HG03571 (cell line): ENCODE results near the gene DCST2.
A peak's percentile ranks its signal among the peaks of the same experiment; 100 is the strongest.

Source experiments
- ATAC-seq: cut with Tn5 transposase; IDR thresholded peaks from one replicate; pipeline ENCODE4 v1.9.1; 2021; ENCODE audit not compliant: unreplicated experiment

Gene DCST2

DNA sequence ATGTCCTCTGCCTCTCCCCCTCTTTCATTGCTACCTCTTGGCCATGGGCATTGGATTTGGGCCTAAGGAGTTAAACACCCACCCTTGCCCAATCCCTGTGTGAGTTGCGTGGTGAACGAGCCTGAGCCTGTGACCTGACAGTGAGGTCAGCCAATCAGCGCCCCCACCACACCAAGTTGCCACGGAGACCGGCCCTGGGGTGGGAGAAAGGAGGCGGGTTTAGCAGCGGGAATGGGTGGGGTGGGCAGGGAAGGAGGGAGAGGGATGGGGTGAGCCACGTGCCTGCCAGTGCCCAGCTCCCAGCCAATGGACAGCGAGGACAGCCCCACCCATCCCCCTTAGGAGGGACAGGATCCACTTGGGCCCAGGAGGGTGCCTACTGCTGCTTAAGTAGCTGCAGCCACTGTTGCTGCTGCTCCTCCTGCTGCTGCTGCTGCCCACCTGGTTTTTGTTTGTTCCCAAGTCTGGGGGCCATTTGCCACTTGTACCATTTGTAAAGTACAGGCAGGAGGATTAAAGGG is 21.5 kb downstream of the DCST2 start:
- no peak for ATAC-seq

DNA sequence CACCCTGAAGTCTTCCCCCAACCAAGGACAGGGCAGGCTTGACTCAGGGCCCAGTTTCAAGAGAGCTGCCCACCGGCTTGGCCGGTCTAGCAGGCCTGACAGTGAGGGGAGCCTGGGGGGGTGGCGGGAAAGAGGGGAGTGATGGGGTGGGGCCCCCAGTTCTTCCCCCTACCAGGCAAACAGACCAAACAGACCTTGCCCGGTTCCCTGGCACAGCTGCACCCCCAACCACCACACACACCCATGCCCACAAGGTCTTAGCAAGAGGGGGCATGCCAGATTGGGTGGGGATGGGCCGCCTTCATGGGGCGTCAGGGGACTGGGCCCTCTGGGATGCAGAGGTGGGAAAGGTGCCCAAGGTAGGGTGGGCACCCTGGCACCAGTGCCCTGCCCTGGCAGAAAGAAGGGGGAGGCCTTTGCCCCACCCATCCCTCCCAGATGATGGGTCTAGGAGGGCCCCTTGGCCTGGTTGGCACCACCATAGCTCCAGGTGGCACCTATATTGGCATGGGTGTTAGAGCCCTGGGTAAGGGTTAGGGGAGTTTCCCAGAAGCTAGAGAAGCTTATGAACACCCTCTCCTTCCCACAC is 22.1 kb downstream of the DCST2 start:
- no peak for ATAC-seq

DNA sequence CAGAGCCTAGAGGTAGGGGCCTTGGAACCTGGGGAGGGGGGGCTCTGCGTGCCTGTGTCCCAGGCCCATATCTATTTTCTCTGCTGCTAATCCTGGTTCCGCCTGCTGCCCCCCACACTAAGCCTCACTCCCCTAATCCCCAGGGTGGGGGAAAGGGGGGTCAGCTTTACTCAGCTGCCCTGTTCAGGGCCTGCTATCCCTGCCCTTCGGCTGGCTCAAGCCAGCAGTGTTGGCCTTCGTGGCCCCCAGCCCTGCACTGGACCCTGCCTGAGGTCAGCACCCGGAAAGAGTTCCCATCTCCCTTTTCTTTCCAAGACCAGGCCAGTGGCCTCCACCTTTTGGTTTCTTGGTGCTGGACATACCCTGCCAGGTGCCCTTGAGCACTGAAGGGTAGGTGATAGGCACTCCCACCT is 22.6 kb downstream of the DCST2 start:
- no peak for ATAC-seq

DNA sequence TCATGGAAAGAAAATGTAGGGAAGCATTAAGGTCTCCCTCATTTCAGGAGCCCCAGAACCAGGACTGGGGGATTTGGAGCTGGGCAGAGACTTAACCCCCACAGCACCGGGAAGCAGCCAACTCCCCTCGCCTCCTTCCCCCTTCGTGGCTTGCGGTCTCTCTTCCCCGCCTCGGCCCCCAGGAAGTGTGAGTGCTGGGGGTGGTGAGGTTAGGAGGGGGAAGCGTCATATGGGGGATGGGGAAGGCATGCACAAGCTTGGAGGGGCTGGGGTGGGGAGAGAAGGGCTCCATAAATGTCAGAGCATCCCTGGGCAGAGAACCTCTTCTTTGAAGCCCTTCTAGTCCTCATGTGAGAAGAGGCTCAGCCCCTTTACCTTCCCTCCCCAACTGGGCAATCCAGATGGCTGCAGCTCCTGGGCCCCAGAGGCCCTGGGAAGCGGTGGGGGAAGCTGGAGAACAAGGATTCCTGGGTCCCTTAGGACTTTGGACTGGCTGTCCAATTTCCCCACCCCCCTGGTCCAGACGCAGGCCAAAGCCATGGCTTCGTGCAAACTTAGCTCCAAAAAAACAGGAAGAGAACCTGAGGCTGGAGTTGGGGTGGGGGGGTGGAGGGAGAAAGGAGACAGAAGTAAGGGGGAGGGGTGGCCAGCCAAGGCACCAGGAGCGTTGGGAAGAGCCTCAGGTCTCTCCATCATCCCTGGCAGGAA is 23.2 kb downstream of the DCST2 start:
- ATAC-seq = no peak

DNA sequence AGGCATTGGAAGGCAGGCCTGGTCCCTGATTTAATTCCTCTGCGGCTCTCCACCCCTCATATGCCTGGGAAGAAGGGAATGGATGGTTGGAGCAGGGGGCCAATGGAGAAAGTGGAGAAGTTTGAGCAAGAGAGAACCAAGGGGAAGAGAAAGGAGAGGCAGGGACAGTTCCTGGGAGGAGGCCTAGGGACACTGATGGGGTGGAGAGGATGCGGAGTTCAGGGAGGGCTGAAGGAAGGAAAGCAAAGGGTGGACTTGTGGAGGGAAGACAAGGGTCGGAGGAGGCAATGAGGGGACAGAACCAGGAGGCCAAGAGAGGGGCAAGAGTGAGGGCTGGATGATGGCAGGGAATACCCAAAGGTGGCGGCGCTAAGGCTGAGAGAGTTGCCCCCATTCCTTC is 23.8 kb downstream of the DCST2 start:
- no peak for ATAC-seq

DNA sequence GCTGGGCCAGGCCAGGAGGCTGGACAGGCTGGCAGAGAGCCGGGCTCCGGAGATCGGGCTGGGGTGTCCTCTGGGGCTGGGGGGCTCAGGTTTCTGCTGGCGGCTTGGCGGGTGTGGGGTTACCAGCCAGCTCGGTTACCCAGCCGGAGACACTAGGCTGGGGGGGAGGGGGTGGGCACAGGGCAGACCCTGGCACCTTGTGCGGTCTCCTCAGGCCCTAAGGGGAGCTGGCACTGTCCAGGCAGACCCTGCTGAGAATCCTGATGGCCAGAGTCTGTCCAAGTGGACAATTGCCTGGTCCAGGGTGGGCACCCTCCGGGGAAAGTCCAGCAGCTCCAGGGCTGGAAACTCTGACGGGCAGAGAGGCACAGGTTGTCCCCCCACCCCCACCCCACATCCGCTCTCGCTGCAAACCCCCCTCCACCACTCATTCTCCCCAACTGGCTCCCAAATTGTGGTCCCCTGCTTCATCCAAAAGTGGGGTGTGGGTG is 24.3 kb downstream of the DCST2 start:
- ATAC-seq = no peak

DNA sequence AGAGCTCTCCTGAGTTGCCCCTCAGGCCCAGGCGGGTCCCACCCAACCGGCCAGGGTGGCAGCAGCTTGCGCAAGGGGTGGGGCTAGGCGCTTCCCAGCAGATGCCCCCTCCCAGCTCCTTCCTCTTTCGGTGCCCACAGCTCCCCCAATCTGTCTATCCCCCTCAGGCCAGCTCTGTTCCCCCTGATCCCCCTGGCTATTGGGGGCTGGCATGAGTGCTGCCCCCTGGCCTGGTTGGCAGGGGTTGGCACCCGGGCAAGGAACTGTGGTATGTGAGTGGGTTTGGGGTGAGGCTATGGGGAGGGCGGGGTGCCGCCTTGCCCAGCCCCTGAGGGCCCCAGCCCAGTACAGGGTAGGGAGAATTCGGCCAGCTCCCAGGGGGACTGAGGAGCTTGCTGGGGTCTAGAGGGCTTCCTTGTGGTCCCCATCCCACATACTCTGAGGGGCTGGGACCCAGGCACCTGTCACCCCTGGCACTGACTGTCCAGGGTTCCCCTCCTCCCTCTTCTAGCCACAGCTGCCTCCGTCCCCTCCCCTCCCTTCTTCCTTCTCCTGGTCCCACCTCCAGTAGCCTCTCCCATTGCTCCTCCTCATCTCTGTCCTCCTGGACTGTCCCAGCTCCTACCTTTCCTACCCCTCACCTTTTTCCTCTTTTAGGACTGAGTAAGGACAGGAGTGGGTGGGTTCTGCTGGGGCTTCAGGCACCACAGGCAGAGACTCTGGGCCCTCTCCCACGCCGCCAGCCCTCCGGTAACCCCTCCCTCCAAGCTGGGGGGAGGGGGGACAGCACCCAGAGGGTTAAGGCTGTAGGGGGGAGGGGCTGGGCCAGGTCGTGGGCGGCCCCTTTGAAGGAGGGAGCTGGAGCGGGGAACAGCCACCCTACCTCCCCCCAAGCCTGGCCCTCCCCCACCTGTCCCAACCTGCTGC is 25.3 kb downstream of the DCST2 start:
- no peak for ATAC-seq

DNA sequence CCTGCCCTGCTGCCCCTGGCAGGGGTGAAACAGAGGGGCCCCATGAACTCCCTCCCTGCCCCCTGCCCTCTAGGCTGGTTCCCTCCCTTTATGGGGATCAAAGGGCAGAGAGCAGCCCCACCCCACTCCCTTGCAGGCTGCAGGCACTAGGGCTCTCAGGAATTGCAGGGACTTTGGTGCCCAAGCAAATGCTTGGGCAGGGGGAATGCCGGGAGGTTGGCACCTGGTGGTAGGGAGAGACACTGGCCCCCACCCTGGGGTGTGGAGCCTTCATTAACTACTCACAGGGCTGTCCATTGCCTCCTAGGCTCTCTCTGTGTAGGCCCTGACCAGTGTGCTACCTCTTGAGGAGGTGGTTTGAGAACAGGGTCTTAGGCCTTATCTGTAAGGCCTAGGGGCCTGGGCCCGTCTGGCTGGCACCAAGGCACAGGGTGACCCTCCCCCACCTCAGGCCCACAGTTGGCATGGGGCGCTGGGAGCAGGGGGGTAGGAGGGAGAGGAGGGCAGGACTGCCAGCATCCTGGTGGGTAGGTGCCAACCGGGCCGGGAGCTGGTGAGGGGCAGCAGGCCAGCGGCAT is 26.2 kb downstream of the DCST2 start:
- ATAC-seq = no peak

DNA sequence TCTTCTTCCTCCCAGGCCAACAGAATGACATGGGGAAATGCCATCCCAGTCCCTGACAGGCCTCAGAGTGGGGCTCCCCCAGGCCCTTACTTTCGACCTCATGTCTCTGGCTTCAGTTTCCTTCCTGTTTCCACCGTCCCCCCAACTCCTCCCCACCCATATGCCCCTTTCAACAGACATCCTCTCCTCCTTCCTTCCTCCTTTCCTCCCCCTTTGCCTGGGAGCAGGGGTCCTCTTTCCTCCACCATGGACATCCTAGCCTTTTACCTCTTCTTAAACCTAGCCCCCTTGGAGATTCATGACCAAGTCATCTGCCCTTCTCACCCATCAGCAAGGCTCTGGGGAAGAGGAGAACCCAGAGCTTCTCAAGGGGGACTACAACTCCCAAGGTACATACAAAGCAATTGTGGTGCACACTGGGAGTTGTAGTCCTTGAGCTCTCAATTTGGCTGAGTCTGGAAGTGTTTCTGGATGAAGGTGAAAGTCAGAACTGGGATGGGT is 26.9 kb downstream of the DCST2 start:
- no peak for ATAC-seq

DNA sequence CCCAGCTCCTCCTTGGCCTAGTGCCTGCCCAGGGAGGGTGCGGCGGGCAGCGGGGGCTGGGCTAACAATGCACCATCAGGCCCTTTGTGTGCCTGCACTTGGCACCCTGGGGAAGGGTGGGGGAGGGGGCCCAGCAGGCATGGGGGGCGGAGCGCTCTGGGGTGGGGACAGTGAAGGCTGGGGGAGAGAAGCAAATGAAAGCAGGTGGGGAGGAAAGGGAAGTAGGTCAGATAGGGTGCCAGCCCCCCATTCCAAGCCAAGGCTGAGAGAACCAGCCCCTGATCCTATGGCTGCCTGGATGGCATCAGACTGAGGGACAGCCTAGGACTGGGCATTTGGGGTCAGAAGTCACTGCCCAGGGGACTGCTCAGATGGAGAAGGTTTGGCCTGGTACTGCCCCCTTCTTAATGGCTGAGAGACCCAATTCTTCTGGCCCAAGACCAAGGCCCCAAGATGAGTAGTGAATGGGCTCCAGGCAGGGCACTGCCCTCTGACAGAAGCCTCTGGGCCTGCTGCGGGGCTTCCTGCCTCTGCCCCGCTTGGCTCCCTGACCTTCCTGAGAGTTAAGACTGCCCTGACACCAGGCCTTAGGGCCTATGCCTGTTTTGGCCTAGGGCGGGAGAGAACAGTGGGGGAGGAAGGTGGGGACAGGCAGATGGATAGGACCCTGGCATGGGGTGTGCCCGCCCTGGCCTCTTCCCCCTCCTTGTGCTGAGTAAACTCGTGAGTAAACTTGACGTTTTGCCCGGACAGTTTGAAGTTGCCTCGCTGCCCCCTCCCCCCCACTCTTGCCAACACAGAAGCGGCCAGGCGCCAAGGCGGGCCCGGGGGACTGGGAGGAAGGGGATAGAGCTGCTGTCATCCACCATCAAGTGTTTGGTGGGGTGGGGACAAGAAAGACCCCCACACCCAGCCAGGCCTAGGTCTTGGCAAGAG is 28.2 kb downstream of the DCST2 start:
- ATAC-seq = no peak

DNA sequence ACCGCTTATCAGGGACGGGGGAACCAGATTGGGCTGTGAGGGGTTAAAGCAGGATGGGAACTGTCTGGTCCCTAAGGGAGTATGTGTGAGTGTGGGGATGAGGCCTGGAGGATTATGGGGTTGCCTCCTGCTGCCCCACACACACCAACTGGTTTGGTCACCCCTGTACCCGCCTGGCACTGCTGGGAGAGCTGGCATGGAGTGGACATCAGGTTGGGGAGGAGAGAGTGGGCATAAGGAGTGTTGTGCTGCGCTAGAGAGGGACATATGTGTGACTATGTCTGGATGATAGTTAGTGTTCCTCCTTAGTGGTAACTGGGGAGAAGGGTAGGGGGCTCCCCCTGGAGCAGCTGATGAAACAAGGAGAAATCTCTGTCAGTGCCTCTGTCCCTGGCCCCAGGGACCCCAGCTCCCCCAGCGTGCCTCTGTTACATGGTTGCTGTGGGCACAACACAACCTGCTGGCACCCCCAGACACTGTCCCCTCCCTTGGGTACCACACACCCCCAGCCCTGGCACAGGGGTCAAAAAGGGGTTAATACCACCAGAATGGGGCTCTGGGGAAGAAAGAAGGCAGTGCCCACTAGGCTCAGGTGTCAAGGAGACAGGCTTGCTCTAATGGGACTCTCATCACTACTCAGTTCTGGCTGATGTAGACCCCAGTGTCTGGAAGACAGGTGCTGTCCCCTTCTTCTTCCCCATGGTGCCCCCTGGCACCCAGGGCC is 29.1 kb downstream of the DCST2 start:
- ATAC-seq = no peak

DNA sequence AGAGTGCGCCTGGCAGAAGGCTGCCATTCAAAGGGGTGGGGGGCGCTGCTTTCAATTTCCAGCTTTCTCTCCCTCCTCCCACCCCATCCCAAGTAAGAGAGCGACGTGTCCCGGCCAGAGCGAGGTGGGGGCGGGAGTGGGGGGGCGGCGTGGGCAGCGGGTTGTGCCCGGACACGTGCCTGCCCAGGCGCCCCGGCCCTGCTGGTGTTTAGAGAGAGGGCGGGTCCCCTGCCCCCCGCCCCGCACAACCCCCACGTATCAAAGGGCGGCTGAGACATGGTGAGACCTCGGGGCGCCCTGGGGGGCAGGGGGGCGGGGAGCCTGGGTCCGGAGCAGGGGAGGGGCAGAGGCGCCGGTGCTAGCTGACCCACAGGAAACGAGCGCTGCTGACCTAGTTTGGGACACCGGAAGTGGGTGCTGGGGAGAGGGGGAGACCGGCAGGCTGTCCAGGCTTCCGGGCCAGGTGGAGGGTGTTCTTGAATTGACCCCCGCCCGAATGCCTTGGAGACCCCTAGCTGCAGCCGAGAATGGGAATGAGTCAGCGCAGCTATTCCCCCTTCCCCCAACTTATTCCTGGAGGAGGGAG is 29.7 kb downstream of the DCST2 start:
- ATAC-seq = no peak

DNA sequence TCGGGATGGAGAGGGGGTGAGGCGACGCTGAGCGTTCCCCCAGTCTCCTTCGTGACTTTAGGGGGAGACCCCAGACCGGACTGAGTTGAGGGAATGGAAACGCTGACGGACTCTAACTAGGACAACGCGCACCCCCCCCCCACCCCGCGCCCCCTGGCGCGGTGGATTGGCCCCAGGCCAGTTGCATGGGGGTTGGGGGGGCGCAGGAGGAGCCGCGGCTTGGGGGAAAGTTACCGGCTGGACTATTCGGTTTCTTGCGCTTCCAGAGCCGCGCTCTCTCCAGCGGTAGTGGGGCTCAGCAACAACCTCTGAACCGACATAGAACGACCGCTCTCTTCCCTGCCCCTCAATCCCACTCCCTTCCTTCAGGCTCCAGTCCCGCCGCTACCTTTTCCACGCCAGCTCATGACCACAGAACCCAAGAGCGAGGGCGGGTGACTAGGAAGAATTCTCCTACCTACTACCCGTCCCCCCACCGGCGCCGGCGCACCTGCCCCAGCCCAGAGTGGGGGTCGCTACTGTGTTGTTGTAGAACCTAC is 30.3 kb downstream of the DCST2 start:
- no peak for ATAC-seq

DNA sequence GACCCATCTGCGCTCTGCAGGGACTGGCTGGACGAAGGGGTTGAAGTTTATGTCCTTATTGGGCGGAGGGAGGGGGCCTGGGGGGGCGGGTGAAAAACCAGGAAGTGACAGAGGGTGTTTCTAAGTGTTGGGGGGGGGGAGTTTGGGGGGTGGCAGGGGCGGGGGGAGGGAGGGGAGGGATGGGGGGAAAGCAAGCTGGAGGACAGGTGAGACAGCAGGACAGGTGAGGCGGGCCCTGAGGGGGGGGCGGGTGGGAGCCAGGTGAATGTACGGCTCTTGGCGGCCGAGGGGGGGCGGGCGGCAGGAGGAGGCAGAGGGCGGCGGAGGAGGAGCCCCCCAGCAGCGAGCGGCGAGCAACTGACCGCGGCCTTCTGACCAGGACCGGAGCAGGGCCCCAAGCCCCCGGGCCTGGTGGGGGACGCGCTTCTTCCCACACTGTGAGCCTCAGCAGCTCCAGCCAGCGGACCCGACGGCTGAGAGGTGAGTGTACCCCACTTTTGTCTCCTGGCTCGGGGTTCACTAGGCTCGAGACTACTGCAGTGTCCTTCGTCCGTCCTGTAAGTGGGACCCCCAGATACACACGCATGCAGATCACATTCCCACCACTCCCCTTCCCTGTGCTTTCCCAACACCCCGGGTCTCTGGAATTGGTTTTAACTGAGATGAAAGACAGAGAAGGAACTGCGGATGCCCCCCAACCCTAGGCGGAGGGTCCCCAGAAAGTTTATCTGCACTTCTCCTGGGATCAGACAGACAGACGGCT is 30.9 kb downstream of the DCST2 start, which contains the start of gene ZBTB7B:
ZBTB7B (plus strand) TSS at position 339 of the 763 bp plus-strand sequence. CDS start 11,859 bp downstream, outside the sequence.
- no peak for ATAC-seq

DNA sequence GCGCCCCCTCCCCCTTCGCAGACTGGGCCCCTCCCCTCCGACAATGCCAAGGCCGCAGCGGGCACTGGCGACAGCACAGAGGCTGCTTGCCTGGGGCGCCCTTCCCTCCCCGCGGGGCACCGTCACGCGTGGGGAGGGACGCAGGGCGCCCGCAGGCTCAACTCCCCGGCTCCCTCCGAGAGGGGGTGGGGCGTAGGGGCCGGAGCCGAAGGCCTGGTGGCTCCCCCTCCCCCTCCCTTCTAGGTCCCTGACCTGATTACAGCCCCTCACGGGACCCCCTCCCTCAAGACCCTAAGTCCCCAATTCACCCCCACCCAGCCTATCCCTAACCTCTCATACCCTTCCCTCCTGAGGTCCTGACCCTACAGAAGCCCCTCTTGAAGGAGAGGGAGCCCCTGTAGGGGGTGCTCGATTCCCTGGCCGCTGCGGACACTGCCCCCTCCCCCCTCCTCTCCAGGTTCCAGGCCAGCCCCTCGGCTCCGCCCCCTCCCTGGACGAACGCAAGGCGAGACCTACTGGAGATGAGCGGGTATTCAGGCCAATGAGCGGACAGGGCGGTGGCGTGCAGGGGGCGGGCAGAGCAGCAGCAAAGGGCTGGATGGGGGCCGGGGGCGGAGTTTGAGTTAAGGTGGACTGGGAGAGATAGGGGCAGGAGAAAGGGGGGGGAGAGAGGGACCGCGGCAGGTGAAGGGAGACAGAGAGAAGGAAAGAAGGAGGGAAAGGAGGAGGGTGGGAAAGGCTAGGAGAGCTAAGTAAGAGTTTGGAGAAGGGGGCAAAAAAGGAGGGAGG is 31.7 kb downstream of the DCST2 start:
- ATAC-seq = peak; percentile 53

DNA sequence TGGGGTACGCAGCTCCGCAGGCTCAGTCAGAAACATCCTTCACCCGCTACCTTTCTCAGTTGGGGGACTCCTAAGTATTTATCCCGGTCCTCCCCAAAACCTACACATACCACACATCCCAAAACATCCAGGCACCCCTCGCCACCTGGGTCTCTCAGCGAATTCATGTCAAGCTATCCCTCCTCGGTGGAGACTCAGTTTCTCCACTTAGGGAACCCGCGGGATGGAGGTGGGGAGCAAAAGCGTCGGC is 32.2 kb downstream of the DCST2 start:
- ATAC-seq = no peak

DNA sequence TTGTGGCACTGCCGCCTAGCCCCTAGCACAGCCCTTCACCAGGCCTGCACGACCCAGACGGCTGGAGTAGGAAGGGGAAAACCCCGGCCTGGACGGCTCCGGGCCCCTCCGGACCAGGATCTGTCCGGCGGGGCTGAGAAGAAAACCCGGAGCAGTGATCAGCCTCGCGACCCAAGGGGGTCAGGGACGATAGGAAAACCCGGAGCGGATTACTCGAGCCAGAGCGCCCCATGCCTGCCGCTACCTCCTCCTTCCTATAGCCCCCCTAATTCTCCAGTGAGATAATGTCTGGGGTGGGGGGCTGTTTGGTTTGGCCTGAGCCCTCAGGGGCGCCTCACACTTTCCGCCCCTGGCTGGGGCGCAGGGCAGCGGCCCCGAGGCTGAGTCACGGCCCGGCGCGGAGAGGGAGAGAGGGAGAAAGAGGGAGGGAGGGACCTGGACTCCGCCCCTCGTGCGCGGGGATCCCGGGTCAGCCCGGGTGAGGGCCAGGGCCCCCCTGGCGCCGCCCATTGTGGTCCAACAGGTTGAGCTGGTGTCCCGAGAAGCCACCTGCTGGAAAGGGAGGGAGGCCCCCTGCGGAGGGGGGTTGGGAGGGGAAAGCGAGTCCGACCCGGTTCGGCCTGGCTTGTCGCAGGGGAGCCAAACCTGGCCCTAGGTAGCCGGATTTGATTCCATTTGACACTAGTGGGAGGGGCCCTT is 32.7 kb downstream of the DCST2 start:
- ATAC-seq = peak; percentile 35
